Stimulated activated CD4-positive, alpha-beta T cell treated with anti-CD3 and anti-CD28 coated beads, TNF-alpha, amount 100 ng/mL, for 48 hours (primary cell): ENCODE results near the gene SLC25A4.
A peak's percentile ranks its signal among the peaks of the same experiment; 100 is the strongest.
"Not testable (repeated sequence)": the region's sequence is repeated elsewhere in the genome, so short reads cannot be mapped to it uniquely, and the experiment has no call there.

ENCODE experiments used
- DNase-seq, 3 donors: peaks; one replicate each; pipeline ENCODE4 v3.0.0-alpha.2; 2020; ENCODE audit warnings: low read depth in 3 of 3

The SLC25A4 gene

DNA sequence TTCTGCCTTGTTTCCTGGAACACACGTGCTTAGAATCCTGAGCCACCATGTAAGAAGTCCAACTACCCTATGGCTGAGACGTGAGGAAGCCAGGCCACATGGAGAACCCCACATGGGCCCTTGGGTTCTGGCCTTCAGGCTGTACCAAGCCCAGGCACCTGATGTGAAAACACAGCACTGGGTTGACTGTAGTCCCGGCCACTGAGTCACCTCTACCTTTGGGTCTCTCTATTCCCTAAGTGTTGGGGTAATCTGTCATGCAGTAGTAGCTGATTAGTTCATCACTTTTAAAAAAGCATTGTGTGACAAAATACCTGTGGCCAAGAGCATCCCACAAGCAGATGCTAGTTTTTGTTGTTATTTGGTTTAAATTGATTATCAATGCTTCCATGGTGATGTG lies 36.4 kb downstream of the SLC25A4 start:
- no peak for DNase-seq

DNA sequence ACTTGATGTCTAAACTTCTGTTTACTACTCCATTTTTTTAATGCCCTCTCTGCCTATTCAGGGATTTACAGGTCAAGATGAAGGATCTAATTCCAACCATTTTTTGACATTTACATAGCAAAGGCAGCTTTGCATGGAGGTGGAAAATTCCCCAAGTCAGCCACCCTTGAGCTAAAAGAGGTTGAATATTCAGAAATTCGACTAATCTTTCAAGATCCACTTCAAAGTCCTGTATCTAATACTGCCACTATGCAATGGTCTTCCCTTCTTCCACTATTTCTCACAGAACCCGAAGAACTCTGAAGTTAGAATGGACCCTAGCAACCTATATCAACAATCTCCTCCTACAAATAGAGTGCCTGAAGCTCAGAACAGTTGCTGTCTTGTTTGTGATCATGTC lies 39.2 kb downstream of the SLC25A4 start:
- DNase-seq: no peak

DNA sequence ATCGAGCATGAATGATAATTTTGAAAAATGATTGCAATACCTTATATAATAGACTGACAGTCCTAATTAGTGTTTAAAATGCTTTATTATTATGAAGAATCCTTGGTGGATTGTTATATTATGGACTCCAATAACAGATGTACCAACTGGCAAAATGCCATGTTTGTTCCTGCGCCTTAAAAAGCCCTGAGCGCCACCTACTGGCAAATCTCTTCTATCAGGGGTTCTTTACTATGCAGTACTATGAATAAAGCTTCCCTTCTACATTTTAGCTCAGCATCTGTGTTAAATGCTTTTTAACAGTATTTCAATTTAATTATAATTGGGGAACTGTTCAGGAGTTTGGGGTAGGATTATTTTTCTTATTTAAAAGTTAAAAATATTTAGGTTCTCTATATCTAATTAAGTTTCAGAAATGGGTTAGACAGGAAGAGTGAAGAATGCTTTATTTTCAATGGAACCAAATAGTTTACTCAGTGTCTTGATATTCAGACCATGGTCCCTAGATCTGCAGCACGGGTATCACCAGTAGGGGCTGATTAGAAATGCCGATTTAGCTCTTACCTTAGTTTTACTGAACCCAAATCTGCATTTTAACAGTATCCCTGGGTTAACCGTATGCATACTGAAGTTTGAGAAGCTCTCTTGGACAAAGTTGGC lies 40.7 kb downstream of the SLC25A4 start:
- peak; percentile 45 to 76 (median 65) for DNase-seq

DNA sequence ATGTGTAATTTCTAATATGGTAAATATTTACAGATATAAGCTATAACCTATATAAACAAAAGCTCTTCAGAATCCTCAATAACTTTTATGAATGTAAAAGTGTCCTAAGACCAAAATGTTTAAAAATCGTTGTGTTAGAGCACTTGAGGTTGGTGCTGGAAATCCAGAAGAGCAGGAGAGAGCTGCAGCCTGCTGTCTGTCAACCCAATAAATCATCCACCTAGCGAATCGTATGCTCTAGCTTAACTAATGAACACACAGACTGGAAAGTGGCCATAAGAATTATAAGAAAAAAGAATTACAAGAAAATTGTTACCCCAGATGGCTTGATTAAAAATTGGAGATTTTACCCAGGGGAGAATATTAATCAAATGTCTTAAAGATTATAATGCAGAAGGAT lies 43.7 kb downstream of the SLC25A4 start:
- no peak for DNase-seq

- no peak for DNase-seq
These were observed 46.7 kb downstream of the SLC25A4 start for GRCh38 chr4:185189606-185190305.

GRCh38 chr4:185190306-185190856 lies 47.3 kb downstream of the SLC25A4 start:
- DNase-seq: no peak

DNA sequence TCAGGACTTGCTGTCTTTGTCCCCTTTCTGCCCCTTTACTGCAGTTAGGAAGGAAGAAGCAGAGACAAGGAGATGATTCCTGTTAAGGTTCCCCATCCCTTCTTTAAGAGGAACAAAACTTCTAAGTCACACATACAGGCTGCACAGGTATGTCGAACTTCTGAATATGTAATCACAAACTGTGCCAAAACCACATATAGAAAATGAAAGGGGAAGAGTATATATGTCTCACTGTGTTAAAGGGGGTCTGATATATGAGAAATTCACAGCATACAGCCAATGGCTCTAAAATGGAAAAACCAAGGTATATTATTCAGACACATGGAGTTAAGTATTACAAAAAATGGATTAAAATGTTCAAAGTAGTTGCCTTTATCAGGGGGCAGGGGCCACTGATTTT lies 49.0 kb downstream of the SLC25A4 start:
- no peak for DNase-seq

GRCh38 chr4:185194924-185195888 lies 52.1 kb downstream of the SLC25A4 start:
- no peak for DNase-seq

- no peak for DNase-seq
These were observed 53.4 kb downstream of the SLC25A4 start for GRCh38 chr4:185196437-185196836.

GRCh38 chr4:185198189-185198588 lies 55.1 kb downstream of the SLC25A4 start:
- not testable (repeated sequence) for DNase-seq
